OCI-LY3 (cell line): ENCODE results near the gene CLEC18B.
"Not testable (repeated sequence)": the region's sequence is repeated elsewhere in the genome, so short reads cannot be mapped to it uniquely, and the experiment has no call there.

Experiments
- H2AFZ ChIP-seq: fragments of 200-600, 300-600 bp; shearing (Covaris generic); 2 replicates; pipeline ENCODE4 v1.6.0; 2014; ENCODE audit warnings: antibody characterized with exemption, low read depth, low read length
- H3K27ac ChIP-seq: fragments of 200-600, 300-600 bp; sonication (generic); 2 replicates; pipeline ENCODE4 v1.5.1; 2014; ENCODE audit warnings: mild to moderate bottlenecking, low read length, moderate library complexity, mixed read lengths
- H3K27me3 ChIP-seq: fragments of 200-600, 300-600 bp; sonication (generic); 2 replicates; pipeline ENCODE4 v1.6.1; 2014; ENCODE audit warnings: low read depth, low read length, mixed read lengths
- H3K36me3 ChIP-seq: fragments of 200-600, 300-600 bp; sonication (generic); replicated peaks from 2 replicates; pipeline ENCODE3; 2014; ENCODE audit warnings: low read depth, low read length, mixed read lengths
- H3K4me1 ChIP-seq: fragments of 300-600, 200-600 bp; sonication (generic); 2 replicates; pipeline ENCODE4 v1.6.1; 2014; ENCODE audit warnings: low read length, mixed read lengths
- H3K4me2 ChIP-seq: fragments of 200-600, 300-600 bp; sonication (generic); 2 replicates; pipeline ENCODE4 v1.6.1; 2014; ENCODE audit warnings: low read length, mixed read lengths
- H3K4me3 ChIP-seq: fragments of 300-600, 200-600 bp; sonication (generic); 2 replicates; pipeline ENCODE4 v1.5.1; 2014; ENCODE audit warnings: antibody characterized with exemption, mild to moderate bottlenecking, low read length, moderate library complexity
- H3K79me2 ChIP-seq: fragments of 300-600, 200-600 bp; shearing (Covaris generic); 2 replicates; pipeline ENCODE4 v1.6.1; 2014; ENCODE audit warnings: mild to moderate bottlenecking, low read length, mixed read lengths
- H3K9ac ChIP-seq: fragments of 300-600, 200-600 bp; shearing (Covaris generic); 2 replicates; pipeline ENCODE4 v1.6.0; 2014; ENCODE audit warnings: mild to moderate bottlenecking, low read length, moderate library complexity
- H3K9me3 ChIP-seq: fragments of 200-600, 300-600 bp; shearing (Covaris generic); 2 replicates; pipeline ENCODE4 v1.6.1; 2014; ENCODE audit warnings: low read length, mixed read lengths; ENCODE audit not compliant: insufficient read depth
- H4K20me1 ChIP-seq: fragments of 200-600, 300-600 bp; sonication (generic); 2 replicates; pipeline ENCODE4 v1.6.1; 2016; ENCODE audit warnings: low read length, mixed read lengths; ENCODE audit not compliant: insufficient read depth
- EZH2phosphoT487 ChIP-seq: fragments of 200-600 bp; shearing (Covaris generic); IDR thresholded peaks from 2 replicates; pipeline ENCODE4 v1.6.1; 2018; ENCODE audit warnings: antibody characterized with exemption, mixed run types, low read depth
- TF ChIP-seq, protein P1 (sequence below): fragments of 200-600, 300-600 bp; sonication (generic); IDR thresholded peaks from 2 replicates; pipeline ENCODE4 v1.5.1; 2014; ENCODE audit warnings: antibody characterized with exemption, low read length, low read depth

The CLEC18B gene

DNA sequence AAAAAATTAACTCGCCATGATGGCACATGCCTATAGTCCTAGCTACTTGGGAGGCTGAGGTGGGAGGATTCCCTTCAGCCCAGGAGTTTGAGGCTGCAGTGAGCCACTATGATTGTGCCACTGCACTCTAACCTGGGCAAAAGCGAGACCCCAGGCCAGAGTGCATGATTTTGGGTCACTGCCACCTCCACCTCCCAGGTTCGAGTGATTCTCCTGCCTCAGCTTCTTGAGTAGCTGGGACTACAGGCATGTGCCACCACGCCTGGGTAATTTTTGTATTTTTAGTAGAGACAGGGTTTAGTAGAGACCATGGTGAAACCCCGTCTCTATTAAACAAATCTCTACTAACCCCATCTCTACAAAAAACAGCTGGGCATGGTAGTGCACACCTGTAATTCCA is 26.7 kb downstream of the CLEC18B start:
- H3K4me2 ChIP-seq, H2AFZ ChIP-seq, H3K4me1 ChIP-seq, H3K4me3 ChIP-seq, H3K27me3 ChIP-seq, H4K20me1 ChIP-seq, H3K9ac ChIP-seq, H3K36me3 ChIP-seq, H3K27ac ChIP-seq, H3K9me3 ChIP-seq, H3K79me2 ChIP-seq: not testable (repeated sequence)

DNA sequence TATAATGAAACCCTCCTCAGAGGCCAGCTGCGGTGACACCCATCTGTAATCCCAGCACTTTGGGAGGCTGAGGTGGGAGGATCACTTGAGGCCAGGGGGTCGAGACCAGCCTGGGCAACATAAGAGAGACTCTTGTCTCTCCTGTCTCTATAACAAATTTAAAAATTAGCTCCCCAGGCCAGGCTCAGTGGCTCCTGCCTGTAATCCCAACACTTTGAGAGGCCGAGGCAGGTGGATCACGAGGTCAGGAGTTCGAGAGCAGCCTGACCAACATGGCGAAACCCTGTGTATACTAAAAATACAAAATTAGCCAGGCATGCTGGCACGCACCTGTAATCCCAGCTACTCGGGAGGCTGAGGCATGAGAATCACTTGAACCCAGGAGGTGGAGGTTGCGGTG is 27.1 kb downstream of the CLEC18B start:
- H2AFZ ChIP-seq: not testable (repeated sequence)

DNA sequence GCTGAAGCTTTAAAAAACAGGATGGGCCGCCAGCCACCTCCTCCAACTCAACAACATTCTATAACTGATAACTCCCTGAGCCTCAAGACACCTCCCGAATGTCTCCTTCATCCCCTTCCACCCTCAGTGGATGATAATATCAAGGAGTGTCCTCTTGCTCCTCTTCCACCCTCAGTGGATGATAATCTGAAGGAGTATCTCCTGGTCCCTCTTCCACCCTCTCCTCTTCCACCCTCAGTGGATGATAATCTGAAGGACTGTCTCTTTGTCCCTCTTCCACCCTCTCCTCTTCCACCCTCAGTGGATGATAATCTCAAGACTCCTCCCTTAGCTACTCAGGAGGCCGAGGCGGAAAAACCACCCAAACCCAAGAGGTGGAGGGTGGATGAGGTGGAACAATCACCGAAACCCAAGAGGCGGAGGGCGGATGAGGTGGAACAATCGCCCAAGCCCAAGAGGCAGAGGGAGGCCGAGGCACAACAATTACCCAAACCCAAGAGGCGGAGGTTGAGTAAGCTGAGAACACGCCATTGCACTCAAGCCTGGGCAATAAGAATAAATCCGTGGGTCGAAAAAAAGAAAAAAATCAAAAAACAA is 29.7 kb downstream of the CLEC18B start:
- H3K27me3 ChIP-seq, H4K20me1 ChIP-seq, H3K4me3 ChIP-seq, H3K4me1 ChIP-seq, H3K36me3 ChIP-seq, H3K9me3 ChIP-seq, H3K9ac ChIP-seq, H3K27ac ChIP-seq, H2AFZ ChIP-seq, H3K4me2 ChIP-seq, H3K79me2 ChIP-seq: not testable (repeated sequence)

More for the DNA sequence above, 27.1 kb downstream of the CLEC18B start:
- H3K9ac ChIP-seq, H3K36me3 ChIP-seq, H4K20me1 ChIP-seq, H3K4me1 ChIP-seq, H3K79me2 ChIP-seq, H3K4me3 ChIP-seq, H3K4me2 ChIP-seq, H3K9me3 ChIP-seq, H3K27me3 ChIP-seq, H3K27ac ChIP-seq: not testable (repeated sequence)

DNA sequence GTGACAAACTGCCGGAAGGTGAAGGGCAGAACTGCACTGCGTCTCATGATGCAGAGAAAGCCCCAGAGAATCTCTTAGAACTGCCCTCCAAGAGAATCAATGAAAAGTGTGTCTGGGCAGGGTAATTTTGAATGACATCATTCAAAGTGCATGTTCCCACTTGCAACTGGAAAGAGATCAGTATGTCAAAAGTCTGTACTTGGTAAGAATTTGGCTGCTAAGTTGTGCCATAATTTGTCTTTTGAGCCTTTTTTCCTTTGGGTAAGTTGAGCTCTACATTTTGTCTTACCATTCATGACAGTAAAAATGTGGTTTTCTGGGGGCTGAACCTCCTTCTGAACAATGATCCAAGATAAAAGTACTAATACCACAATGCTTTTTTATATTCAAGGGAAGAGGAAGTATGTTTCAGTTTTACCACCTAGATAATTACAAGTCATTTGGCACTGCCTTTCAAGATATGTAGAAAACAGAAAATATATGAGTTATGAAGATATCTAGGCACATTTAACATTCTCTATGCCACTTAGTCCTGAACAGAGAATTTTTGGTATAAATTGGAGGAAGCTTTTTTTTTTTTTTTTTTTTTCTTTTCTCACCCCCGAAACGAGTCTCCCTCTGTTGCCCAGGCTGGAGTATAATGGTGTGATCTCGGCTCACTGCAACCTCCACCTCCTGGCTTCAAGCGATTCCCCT is 38.8 kb downstream of the CLEC18B start:
- H3K4me2 ChIP-seq, H3K79me2 ChIP-seq, H2AFZ ChIP-seq, H4K20me1 ChIP-seq, H3K9ac ChIP-seq, H3K9me3 ChIP-seq, H3K27ac ChIP-seq, H3K27me3 ChIP-seq, H3K36me3 ChIP-seq, H3K4me1 ChIP-seq, H3K4me3 ChIP-seq: not testable (repeated sequence)

DNA sequence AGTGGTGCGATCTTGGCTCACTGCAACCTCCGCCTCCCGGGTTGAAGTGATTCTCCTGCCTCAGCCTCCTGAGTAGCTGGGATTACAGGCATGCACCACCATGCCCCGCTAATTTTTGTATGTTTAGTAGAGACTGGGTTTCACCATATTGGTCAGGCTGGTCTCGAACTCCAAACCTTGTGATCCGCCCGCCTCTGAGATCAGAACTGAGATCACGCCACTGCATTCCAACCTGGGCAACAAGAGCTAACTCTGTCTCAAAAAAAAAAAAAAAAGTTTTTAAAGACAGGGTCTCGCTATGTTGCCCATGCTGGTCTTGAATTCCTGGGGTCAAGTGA is 47.5 kb downstream of the CLEC18B start:
- H3K9ac ChIP-seq, H4K20me1 ChIP-seq, H3K4me1 ChIP-seq, H3K36me3 ChIP-seq, H3K4me2 ChIP-seq, H3K9me3 ChIP-seq, H2AFZ ChIP-seq, H3K79me2 ChIP-seq, H3K27ac ChIP-seq, H3K27me3 ChIP-seq, H3K4me3 ChIP-seq: not testable (repeated sequence)

DNA sequence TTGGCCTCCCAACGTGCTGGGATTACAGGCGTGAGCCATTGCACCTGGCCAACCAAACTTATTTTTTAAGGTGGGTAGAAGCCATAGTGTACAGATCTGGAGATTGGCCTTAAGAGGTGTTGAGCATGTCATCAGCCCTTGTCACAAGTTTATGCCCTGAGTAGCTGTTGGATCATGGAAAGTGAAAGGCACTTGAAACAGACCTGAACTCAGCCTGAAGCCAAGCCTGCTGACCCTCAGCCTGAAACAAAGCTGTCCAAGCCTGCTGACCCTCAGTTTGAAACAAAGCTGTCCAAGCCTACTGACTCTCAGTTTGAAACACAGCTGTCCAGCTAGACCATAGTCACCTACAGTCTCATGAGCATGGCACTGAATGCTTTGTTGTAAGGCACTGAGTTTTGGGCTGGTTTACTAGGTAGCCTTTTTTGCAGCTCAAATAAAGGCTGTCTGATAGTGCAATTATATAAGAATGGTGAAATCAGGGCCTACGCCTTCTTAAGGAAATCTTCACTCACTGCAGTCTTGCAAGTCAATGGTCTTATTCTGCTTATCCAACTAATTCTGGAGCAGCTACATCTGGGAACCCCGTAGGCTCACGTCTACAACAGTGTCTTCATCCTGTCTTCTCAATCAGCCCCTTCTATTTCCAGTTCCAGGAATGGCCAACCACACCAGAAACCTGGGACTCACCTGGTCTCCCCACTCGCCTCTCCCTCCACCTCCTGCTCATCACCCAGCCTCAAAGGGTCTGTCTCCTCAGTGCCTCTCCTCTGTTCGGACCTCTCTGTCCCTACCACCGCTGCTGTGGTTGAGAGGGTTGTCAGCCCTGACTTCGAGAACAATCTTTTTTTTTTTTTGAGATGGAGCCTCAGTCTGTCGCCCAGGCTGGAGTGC is 48.1 kb downstream of the CLEC18B start:
- no peaks in the 10 kb centered on the region for H3K79me2 ChIP-seq
- H3K9me3 ChIP-seq: no peaks in the 10 kb centered on the region
- H3K4me1 ChIP-seq: no peaks in the 10 kb centered on the region
- H3K27ac ChIP-seq: no peak overlapping the region
- no peak for TF ChIP-seq EZH2phosphoT487
- TF ChIP-seq, protein P1, sequence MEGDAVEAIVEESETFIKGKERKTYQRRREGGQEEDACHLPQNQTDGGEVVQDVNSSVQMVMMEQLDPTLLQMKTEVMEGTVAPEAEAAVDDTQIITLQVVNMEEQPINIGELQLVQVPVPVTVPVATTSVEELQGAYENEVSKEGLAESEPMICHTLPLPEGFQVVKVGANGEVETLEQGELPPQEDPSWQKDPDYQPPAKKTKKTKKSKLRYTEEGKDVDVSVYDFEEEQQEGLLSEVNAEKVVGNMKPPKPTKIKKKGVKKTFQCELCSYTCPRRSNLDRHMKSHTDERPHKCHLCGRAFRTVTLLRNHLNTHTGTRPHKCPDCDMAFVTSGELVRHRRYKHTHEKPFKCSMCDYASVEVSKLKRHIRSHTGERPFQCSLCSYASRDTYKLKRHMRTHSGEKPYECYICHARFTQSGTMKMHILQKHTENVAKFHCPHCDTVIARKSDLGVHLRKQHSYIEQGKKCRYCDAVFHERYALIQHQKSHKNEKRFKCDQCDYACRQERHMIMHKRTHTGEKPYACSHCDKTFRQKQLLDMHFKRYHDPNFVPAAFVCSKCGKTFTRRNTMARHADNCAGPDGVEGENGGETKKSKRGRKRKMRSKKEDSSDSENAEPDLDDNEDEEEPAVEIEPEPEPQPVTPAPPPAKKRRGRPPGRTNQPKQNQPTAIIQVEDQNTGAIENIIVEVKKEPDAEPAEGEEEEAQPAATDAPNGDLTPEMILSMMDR: no peak
- H3K9ac ChIP-seq: no peak overlapping the region
- no peaks in the 10 kb centered on the region for H3K27me3 ChIP-seq
- H2AFZ ChIP-seq: no peak overlapping the region
- no peaks in the 10 kb centered on the region for H3K36me3 ChIP-seq
- no peak overlapping the region for H3K4me3 ChIP-seq
- no peaks in the 10 kb centered on the region for H4K20me1 ChIP-seq
- no peak overlapping the region for H3K4me2 ChIP-seq
